SK-N-MC (cell line): ENCODE results near the gene SPTB.

ENCODE experiments used
- DNase-seq: peaks from one replicate; pipeline ENCODE4 v3.0.0-alpha.2; 2011; ENCODE audit warnings: low read depth, low spot score
- H3K27ac ChIP-seq: fragments of 200-600 bp; sonication (generic); 2 replicates; pipeline ENCODE4 v1.5.1; 2016; ENCODE audit warnings: mixed run types
- H3K36me3 ChIP-seq: fragments of 200-600 bp; sonication (generic); 2 replicates; pipeline ENCODE4 v1.6.1; 2017; ENCODE audit warnings: antibody characterized with exemption, low read length, mixed read lengths; ENCODE audit not compliant: insufficient read depth
- H3K4me3 ChIP-seq: fragments of 200-600 bp; sonication (generic); 2 replicates; pipeline ENCODE4 v1.5.1; 2016
- H3K9ac ChIP-seq: fragments of 200-600 bp; sonication (generic); 2 replicates; pipeline ENCODE4 v1.8.0; 2017; ENCODE audit warnings: mixed run types, mixed read lengths; ENCODE audit not compliant: insufficient read length
- H3K9me3 ChIP-seq: fragments of 200-600 bp; sonication (generic); 2 replicates; pipeline ENCODE4 v1.6.1; 2017; ENCODE audit warnings: low read depth, mild to moderate bottlenecking, antibody characterized with exemption, low read length, moderate library complexity, mixed read lengths
- EZH2 ChIP-seq: fragments of 200-600 bp; sonication (generic); IDR thresholded peaks from one replicate; pipeline ENCODE4 v1.6.1; 2017; ENCODE audit warnings: antibody characterized with exemption
- FOXP2 ChIP-seq: optimal IDR thresholded peaks from 2 replicates; pipeline ENCODE3; 2011; ENCODE audit warnings: mild to moderate bottlenecking, moderate library complexity; ENCODE audit not compliant: insufficient read depth; ENCODE audit errors: extremely low read length, control extremely low read depth
- POLR2AphosphoS5 ChIP-seq: IDR thresholded peaks from 2 replicates; pipeline ENCODE4 v1.6.1; 2012; ENCODE audit warnings: mild to moderate bottlenecking, low read depth, low read length, borderline replicate concordance

SPTB gene

DNA sequence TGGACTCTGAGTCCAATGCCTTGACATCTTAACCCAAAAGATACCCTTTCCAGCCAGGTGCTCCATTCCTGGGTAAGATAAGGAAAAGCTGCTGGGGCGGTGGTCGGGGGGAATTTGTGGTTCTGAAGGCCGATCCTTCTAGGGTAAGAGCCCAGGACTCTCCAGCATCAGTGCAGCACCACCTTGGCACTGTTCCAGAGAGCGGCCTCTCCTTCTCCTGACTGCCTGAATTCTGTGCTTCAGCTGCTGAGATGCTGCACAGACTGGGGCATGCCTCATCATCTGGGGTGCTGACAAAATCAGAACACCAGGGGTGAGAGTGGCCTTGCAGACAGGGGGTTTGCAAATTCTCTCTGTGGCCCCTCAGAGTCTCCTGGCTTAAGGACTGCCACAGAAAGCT lies 87.5 kb downstream of the SPTB start:
- TF ChIP-seq EZH2 (no peak), POLR2AphosphoS5 (no peak), FOXP2 (no peak)
- H3K27ac ChIP-seq = no peak overlapping the region
- no peaks in the 10 kb centered on the region for H3K9me3 ChIP-seq
- no peaks in the 10 kb centered on the region for H3K36me3 ChIP-seq
- no peak for DNase-seq
- no peak overlapping the region for H3K4me3 ChIP-seq
- H3K9ac ChIP-seq = no peak overlapping the region

DNA sequence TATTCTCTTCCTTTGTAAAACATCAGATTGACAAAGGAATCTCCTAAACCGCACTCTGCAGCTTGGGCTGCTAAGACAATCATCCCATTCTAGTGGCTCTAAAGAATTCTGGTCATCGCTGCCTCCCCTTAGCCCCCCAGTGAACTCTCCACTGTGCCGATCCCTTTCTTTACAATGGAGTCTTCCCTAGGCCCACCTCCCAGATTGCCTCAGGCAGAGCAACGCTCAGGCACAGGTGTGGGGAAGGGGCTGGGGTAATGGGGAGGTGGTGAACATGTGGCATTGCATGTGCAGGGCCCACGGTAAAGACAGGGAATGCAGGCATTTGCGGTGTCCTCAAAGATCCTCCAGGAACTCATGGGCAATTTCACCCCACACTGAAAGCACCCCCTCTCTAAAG lies 89.2 kb downstream of the SPTB start:
- no peak overlapping the region for H3K4me3 ChIP-seq
- DNase-seq = no peak
- H3K27ac ChIP-seq = no peak overlapping the region
- no peak overlapping the region for H3K9ac ChIP-seq
- H3K9me3 ChIP-seq = no peaks in the 10 kb centered on the region
- no peaks in the 10 kb centered on the region for H3K36me3 ChIP-seq
- TF ChIP-seq EZH2 (no peak), FOXP2 (no peak), POLR2AphosphoS5 (no peak)

DNA sequence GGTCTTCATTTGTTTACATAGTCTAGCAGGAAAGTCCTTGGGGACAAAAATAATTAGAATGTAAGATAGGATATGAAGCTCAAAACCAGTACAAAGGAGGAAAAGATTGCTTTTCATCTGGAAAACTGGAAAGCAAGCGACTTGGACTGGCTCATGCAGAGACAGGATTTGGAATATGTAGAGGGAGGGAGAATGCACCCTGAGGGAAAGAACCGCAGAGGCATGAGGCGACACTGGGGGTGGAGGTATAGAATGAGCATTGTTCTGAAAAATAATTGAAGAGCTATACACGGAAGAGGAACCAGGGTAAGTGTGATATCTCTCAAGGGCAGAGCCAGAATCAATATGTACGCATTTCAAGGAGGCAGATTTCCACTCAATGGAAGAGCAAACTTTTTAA lies 90.0 kb downstream of the SPTB start:
- TF ChIP-seq EZH2 (no peak), POLR2AphosphoS5 (no peak), FOXP2 (no peak)
- Histone ChIP-seq H3K9ac (no peak overlapping the region), H3K9me3 (no peaks in the 10 kb centered on the region), H3K4me3 (no peak overlapping the region), H3K27ac (no peak overlapping the region), H3K36me3 (no peaks in the 10 kb centered on the region)
- DNase-seq = no peak

DNA sequence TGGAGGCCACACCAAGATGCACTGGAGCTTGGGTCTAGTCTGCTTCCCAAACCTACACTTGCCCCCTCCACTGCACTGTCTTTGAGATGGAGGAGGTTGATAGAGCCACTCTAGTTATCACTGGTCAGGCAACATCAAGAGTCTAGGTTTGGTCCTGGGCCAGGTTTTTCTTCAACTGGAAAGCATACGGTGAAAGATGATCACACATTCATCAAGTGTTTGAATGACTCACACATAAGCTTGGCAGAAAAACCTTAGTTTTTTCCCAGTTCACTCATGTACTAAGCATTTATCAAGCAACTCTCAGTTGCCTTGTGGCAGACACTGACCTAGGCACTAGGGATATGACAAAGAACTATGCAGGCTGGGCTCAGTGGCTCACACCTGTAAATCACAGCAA lies 91.0 kb downstream of the SPTB start:
- no peak for DNase-seq

DNA sequence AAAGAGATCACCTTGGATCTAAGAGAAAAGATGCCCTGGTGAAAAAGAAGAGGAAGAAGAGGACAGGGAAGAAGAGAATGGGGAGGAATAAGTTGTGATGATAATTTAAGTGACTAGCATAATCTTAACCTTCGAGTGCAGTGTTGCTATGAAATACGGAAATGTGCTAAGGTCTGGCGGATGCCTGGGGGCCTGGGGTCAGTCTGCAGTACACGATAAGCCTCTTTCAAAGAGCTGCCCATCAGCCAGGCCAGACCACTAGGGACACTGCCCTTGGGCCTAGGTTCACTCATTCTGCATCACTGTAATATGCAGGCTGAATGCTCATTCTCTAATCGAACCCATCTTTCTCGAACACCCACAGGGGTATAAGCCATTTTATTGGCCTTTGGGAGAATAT lies 92.1 kb downstream of the SPTB start:
- H3K9me3 ChIP-seq = no peaks in the 10 kb centered on the region
- TF ChIP-seq POLR2AphosphoS5 (no peak), FOXP2 (no peak), EZH2 (no peak)
- H3K36me3 ChIP-seq = no peaks in the 10 kb centered on the region
- no peak for DNase-seq
- no peak overlapping the region for H3K9ac ChIP-seq
- no peak overlapping the region for H3K4me3 ChIP-seq
- H3K27ac ChIP-seq = no peak overlapping the region

More for the DNA sequence above, 91.0 kb downstream of the SPTB start:
- Histone ChIP-seq H3K36me3 (no peaks in the 10 kb centered on the region), H3K9ac (no peak overlapping the region), H3K9me3 (no peaks in the 10 kb centered on the region), H3K4me3 (no peak overlapping the region), H3K27ac (no peak overlapping the region)
- no peak for TF ChIP-seq FOXP2
- no peak for TF ChIP-seq EZH2
- no peak for TF ChIP-seq POLR2AphosphoS5

DNA sequence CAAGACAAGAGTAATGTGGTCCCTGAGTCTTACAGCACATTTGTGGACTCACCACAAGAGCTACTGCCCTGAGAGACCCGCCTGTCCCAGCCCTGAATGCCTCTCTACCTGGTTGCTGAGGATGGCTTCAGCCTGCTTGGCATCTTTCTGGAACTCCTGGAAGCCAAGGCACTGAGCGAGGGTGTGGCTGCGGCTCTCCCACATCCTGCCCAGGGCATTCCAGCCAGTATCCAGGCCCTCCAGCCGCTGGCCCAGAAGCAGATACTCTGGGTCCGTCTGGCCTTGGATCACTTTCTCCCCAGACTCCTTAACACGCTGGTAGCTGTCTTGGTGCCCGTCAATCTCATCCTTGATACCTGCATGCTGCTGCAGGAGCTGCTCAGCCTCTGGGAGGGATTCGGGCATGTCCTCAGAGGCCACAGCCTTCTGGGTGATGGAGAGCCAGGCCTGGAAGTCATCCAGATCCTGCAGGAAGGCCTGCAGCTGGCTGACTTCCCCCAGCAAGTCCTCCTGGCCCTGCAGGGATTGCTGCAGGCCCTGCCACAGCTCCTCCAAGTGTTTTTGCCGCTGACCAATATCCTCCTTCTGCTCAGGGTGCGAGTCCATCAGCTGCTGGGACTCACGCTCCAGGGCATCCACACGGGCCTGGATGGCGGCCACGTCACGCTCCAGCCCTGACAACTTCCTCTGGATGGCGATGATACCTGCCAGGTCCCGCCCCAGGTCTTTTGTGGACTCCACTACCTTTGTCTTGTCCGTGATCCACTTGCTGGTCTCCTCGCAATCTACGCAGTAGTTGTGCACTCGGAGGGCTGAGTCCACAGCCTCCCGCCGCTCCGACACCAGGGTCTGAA lies 93.2 kb downstream of the SPTB start:
- TF ChIP-seq POLR2AphosphoS5 (no peak), FOXP2 (no peak), EZH2 (no peak)
- Histone ChIP-seq H3K9me3 (no peaks in the 10 kb centered on the region), H3K27ac (no peak overlapping the region), H3K9ac (no peak overlapping the region), H3K36me3 (no peaks in the 10 kb centered on the region), H3K4me3 (no peak overlapping the region)
- no peak for DNase-seq

DNA sequence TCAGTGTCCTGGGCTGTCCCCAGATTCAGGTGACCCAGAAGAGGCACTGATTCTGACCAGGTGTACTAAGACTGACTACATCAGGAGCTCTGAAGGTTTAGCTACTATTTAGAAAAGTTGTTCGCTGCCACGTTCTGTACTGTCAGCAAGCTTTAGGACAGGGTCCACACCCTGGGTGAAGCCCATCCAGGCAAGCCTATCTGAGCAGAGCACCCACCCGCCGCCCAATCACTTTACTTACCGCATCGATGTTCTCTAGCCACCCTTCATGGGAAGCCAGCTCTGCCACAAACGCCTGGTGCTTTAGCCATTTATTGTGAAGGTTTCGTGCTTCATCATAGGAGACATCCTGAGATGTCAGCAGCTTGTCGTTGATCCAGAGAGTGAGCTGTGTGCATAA lies 95.7 kb downstream of the SPTB start:
- no peak overlapping the region for H3K9ac ChIP-seq
- H3K36me3 ChIP-seq = no peaks in the 10 kb centered on the region
- H3K27ac ChIP-seq = no peak overlapping the region
- H3K4me3 ChIP-seq = no peak overlapping the region
- no peak for TF ChIP-seq POLR2AphosphoS5
- TF ChIP-seq EZH2 = no peak
- no peak for TF ChIP-seq FOXP2
- DNase-seq = no peak
- no peaks in the 10 kb centered on the region for H3K9me3 ChIP-seq

DNA sequence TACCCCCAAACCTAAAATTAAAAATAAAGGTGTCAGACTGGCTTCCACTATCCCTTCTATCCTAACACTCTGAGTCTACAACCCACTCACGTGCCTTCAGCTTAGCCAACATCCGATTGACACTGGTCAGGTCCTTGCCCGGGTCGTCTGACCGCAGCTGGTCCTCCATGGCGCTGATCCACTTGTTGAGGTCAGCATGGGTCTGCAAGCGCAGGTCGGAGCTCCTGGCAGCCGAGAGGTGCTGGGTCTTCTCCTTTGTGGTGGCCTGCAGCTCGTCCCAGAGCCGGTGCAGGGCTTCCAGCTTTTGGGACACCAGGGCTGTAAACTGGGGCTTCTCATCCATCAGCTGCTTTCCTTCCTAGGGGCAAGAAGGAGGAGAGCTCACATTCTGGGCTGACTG lies 97.5 kb downstream of the SPTB start:
- no peak for DNase-seq
- TF ChIP-seq EZH2 (no peak), POLR2AphosphoS5 (no peak), FOXP2 (no peak)
- H3K27ac ChIP-seq = no peak overlapping the region
- no peak overlapping the region for H3K9ac ChIP-seq
- no peaks in the 10 kb centered on the region for H3K36me3 ChIP-seq
- no peaks in the 10 kb centered on the region for H3K9me3 ChIP-seq
- no peak overlapping the region for H3K4me3 ChIP-seq
